Measurements from ENCODE around the gene CBX5.
"Not testable (repeated sequence)": the region's sequence is repeated elsewhere in the genome, so short reads cannot be mapped to it uniquely, and the experiment has no call there.

CBX5 gene

DNA sequence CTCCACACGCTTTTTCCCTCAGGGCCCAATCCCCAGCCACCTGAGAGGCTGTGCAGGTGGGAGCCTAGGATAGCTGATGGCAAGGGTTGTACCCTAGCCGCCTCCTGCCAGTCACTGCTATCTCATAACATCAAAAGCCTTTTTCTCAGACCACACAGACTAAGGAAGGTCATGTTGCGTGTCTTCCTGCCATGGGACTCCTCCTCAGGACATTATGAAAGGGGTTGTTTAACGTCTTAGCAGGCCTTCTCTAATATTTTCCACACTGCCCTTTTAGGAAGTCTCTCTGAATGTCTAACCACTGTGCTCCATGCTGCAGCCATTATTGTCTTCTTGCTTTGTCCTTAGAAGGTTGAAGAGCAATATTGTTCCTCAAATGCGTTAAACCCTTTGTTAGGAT lies 83.5 kb downstream of the CBX5 start:
- Histone ChIP-seq H3K14ac (ENCODE audit: low read length) (no peak overlapping the region), H3K4me1 (ENCODE audit: control insufficient read depth in 1 of 2, insufficient read depth in 2 of 2, low read length in 2 of 2) (no peaks in the 10 kb centered on the region), H2BK12ac (ENCODE audit: low read length) (no peak overlapping the region), H3K4me3 (ENCODE audit: low read depth, low read length) (peak overlapping the region; percentile 14), H3K27ac (ENCODE audit: low read depth, low read length) (no peak overlapping the region), H2AFZ (ENCODE audit: insufficient read depth, low read length, poor library complexity) (no peak overlapping the region), H3K23ac (ENCODE audit: low read length) (no peak overlapping the region), H4K91ac (ENCODE audit: low read depth, low read length) (no peak overlapping the region), H3K79me2 (ENCODE audit: control insufficient read depth, insufficient read depth, low read length, poor library complexity) (no peaks in the 10 kb centered on the region), H2BK120ac (ENCODE audit: insufficient read depth, low read length, poor library complexity) (no peak overlapping the region), H3K9me3 (ENCODE audit: insufficient read depth, low read depth, low read length) (peaks cover 1% of the 10 kb centered on the region), H3K18ac (ENCODE audit: low read length) (no peak overlapping the region), H3K4ac (ENCODE audit: low read depth, low read length) (no peak overlapping the region), H3K79me1 (ENCODE audit: low read length) (no peaks in the 10 kb centered on the region), H2BK5ac (ENCODE audit: low read depth, low read length, poor library complexity) (no peak overlapping the region), H2AK5ac (ENCODE audit: low read length) (no peak overlapping the region), H4K8ac (ENCODE audit: low read depth, low read length) (no peak overlapping the region), H4K12ac (ENCODE audit: low read depth, low read length) (no peak overlapping the region), H3K4me2 (ENCODE audit: low read length) (no peak overlapping the region), H3K27me3 (ENCODE audit: insufficient read depth, low read length) (peaks cover 7% of the 10 kb centered on the region), H3K36me3 (ENCODE audit: control insufficient read depth in 1 of 2, insufficient read depth in 2 of 2, low read length in 2 of 2) (no peaks in the 10 kb centered on the region), H3K9ac (ENCODE audit: low read length) (no peak overlapping the region)
- DNase-seq, result no peak
- no CpG with 5 or more reads among the region's 5 CpGs for WGBS (ENCODE audit: extremely low coverage, insufficient coverage, insufficient read length)

DNA sequence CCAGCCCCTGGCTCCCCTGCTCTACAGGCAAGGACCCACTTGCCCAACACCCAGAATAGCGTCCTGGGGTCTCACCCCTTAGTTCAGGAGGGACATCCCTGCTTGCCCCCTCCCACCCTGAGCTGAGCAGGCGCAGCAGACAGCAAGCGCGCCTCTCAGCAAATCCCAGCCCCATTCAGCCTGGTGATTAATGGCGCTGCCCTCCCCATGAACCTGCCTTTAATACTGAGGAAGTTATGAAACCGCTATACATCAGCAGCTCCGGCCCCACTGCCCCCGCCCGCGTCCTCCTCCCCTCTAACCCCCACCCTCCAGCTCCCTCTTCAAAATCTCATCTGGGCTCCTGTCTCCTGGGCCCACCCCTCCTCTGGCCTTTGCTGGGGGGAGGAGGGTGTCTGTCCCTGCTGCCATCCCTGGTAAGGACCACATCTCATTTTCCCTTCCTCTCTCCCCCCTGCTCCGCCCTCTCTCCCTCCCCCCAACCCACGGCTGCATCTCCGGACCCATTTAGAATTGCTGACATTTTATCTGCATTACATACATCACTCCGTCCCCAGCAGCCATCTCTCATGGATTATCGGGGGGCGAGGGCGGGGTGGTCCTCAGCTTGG lies 84.1 kb downstream of the CBX5 start:
- Histone ChIP-seq H3K9ac (ENCODE audit: low read length) (no peak overlapping the region), H3K79me1 (ENCODE audit: low read length) (no peaks in the 10 kb centered on the region), H3K18ac (ENCODE audit: low read length) (no peak overlapping the region), H3K79me2 (ENCODE audit: control insufficient read depth, insufficient read depth, low read length, poor library complexity) (no peaks in the 10 kb centered on the region), H2AK5ac (ENCODE audit: low read length) (no peak overlapping the region), H3K4me2 (ENCODE audit: low read length) (no peak overlapping the region), H2BK120ac (ENCODE audit: insufficient read depth, low read length, poor library complexity) (no peak overlapping the region), H4K91ac (ENCODE audit: low read depth, low read length) (no peak overlapping the region), H2AFZ (ENCODE audit: insufficient read depth, low read length, poor library complexity) (no peak overlapping the region), H2BK5ac (ENCODE audit: low read depth, low read length, poor library complexity) (no peak overlapping the region), H3K36me3 (ENCODE audit: control insufficient read depth in 1 of 2, insufficient read depth in 2 of 2, low read length in 2 of 2) (no peaks in the 10 kb centered on the region), H3K4me1 (ENCODE audit: control insufficient read depth in 1 of 2, insufficient read depth in 2 of 2, low read length in 2 of 2) (no peaks in the 10 kb centered on the region), H4K8ac (ENCODE audit: low read depth, low read length) (no peak overlapping the region), H3K14ac (ENCODE audit: low read length) (no peak overlapping the region), H3K4ac (ENCODE audit: low read depth, low read length) (no peak overlapping the region), H3K9me3 (ENCODE audit: insufficient read depth, low read depth, low read length) (peaks cover 1% of the 10 kb centered on the region), H4K12ac (ENCODE audit: low read depth, low read length) (no peak overlapping the region), H3K27ac (ENCODE audit: low read depth, low read length) (no peak overlapping the region), H2BK12ac (ENCODE audit: low read length) (no peak overlapping the region), H3K23ac (ENCODE audit: low read length) (no peak overlapping the region), H3K27me3 (ENCODE audit: insufficient read depth, low read length) (peaks cover 7% of the 10 kb centered on the region), H3K4me3 (ENCODE audit: low read depth, low read length) (peak overlapping the region; percentile 14)
- WGBS (ENCODE audit: extremely low coverage, insufficient coverage, insufficient read length), result no CpG with 5 or more reads among the region's 17 CpGs
- no peak for DNase-seq

- WGBS (ENCODE audit: extremely low coverage, insufficient coverage, insufficient read length), result no CpG with 5 or more reads among the region's 4 CpGs
These were observed 84.7 kb downstream of the CBX5 start for GRCh38 chr12:54195080-54195736.

GRCh38 chr12:54194611-54195010 lies 85.3 kb downstream of the CBX5 start:
- not testable (repeated sequence) for H3K9me3 ChIP-seq (ENCODE audit: insufficient read depth, low read depth, low read length); H3K4me2 ChIP-seq (ENCODE audit: low read length); H3K27ac ChIP-seq (ENCODE audit: low read depth, low read length); H2AFZ ChIP-seq (ENCODE audit: insufficient read depth, low read length, poor library complexity); H4K12ac ChIP-seq (ENCODE audit: low read depth, low read length); H3K9ac ChIP-seq (ENCODE audit: low read length); H3K36me3 ChIP-seq (ENCODE audit: control insufficient read depth in 1 of 2, insufficient read depth in 2 of 2, low read length in 2 of 2); H3K79me2 ChIP-seq (ENCODE audit: control insufficient read depth, insufficient read depth, low read length, poor library complexity); H3K23ac ChIP-seq (ENCODE audit: low read length); H4K8ac ChIP-seq (ENCODE audit: low read depth, low read length); H2BK12ac ChIP-seq (ENCODE audit: low read length); H4K91ac ChIP-seq (ENCODE audit: low read depth, low read length); H3K4me1 ChIP-seq (ENCODE audit: control insufficient read depth in 1 of 2, insufficient read depth in 2 of 2, low read length in 2 of 2); H3K4ac ChIP-seq (ENCODE audit: low read depth, low read length); H2AK5ac ChIP-seq (ENCODE audit: low read length); H2BK5ac ChIP-seq (ENCODE audit: low read depth, low read length, poor library complexity); H3K14ac ChIP-seq (ENCODE audit: low read length); H3K79me1 ChIP-seq (ENCODE audit: low read length); DNase-seq; H3K18ac ChIP-seq (ENCODE audit: low read length); H3K4me3 ChIP-seq (ENCODE audit: low read depth, low read length); H3K27me3 ChIP-seq (ENCODE audit: insufficient read depth, low read length); H2BK120ac ChIP-seq (ENCODE audit: insufficient read depth, low read length, poor library complexity)
- no CpG with 5 or more reads among the region's 2 CpGs for WGBS (ENCODE audit: extremely low coverage, insufficient coverage, insufficient read length)

More at GRCh38 chr12:54195080-54195736, 84.7 kb downstream of the CBX5 start:
- H4K8ac ChIP-seq (ENCODE audit: low read depth, low read length), result no peak overlapping the region
- no peak overlapping the region for H3K4me3 ChIP-seq (ENCODE audit: low read depth, low read length)
- H3K9me3 ChIP-seq (ENCODE audit: insufficient read depth, low read depth, low read length), result peaks cover 1% of the 10 kb centered on the region
- H3K27me3 ChIP-seq (ENCODE audit: insufficient read depth, low read length), result peaks cover 7% of the 10 kb centered on the region
- no peak overlapping the region for H4K12ac ChIP-seq (ENCODE audit: low read depth, low read length)
- no peak overlapping the region for H2BK12ac ChIP-seq (ENCODE audit: low read length)
- no peak overlapping the region for H3K18ac ChIP-seq (ENCODE audit: low read length)
- H3K14ac ChIP-seq (ENCODE audit: low read length), result no peak overlapping the region
- H3K9ac ChIP-seq (ENCODE audit: low read length), result no peak overlapping the region
- H2AFZ ChIP-seq (ENCODE audit: insufficient read depth, low read length, poor library complexity), result no peak overlapping the region
- no peak for DNase-seq
- H3K4ac ChIP-seq (ENCODE audit: low read depth, low read length), result no peak overlapping the region
- no peaks in the 10 kb centered on the region for H3K4me1 ChIP-seq (ENCODE audit: control insufficient read depth in 1 of 2, insufficient read depth in 2 of 2, low read length in 2 of 2)
- no peak overlapping the region for H3K4me2 ChIP-seq (ENCODE audit: low read length)
- H4K91ac ChIP-seq (ENCODE audit: low read depth, low read length), result no peak overlapping the region
- no peak overlapping the region for H2BK120ac ChIP-seq (ENCODE audit: insufficient read depth, low read length, poor library complexity)
- no peaks in the 10 kb centered on the region for H3K79me2 ChIP-seq (ENCODE audit: control insufficient read depth, insufficient read depth, low read length, poor library complexity)
- no peaks in the 10 kb centered on the region for H3K79me1 ChIP-seq (ENCODE audit: low read length)
- H3K23ac ChIP-seq (ENCODE audit: low read length), result no peak overlapping the region
- H2BK5ac ChIP-seq (ENCODE audit: low read depth, low read length, poor library complexity), result no peak overlapping the region
- H3K36me3 ChIP-seq (ENCODE audit: control insufficient read depth in 1 of 2, insufficient read depth in 2 of 2, low read length in 2 of 2), result no peaks in the 10 kb centered on the region
- no peak overlapping the region for H3K27ac ChIP-seq (ENCODE audit: low read depth, low read length)
- H2AK5ac ChIP-seq (ENCODE audit: low read length), result no peak overlapping the region
